AG04449 (cell line): Measurements from ENCODE around the gene EGFL6.

Experiments
- CTCF ChIA-PET: fragments of 350-600 bp; formaldehyde crosslinking; extraction: SDS; loops from one replicate; lab custom pipeline; 2021; ENCODE audit warnings: antibody characterized with exemption; lab: Yijun Ruan, JAX
- POLR2A ChIA-PET: fragments of 400-600, 350-600 bp; formaldehyde crosslinking; extraction: SDS; loops from one replicate; lab custom pipeline; 2020; ENCODE audit warnings: antibody characterized with exemption, inconsistent platforms; lab: Yijun Ruan, JAX
- DNase-seq: peaks from one replicate; pipeline ENCODE4 v3.0.0-alpha.2; 2010; ENCODE audit warnings: low read depth, low spot score
- H3K4me3 ChIP-seq: 2 replicates; pipeline ENCODE4 v1.5.1; 2011; ENCODE audit warnings: low read depth, mild to moderate bottlenecking, control low read depth, low read length
- TF ChIP-seq, protein P1 (sequence below): IDR thresholded peaks from one replicate; pipeline ENCODE4 v1.5.1; 2011; ENCODE audit warnings: mild to moderate bottlenecking, moderate library complexity, low read length, control low read depth, inconsistent platforms; ENCODE audit not compliant: insufficient read depth; ENCODE audit errors: missing control alignments

The EGFL6 gene

GRCh38 chrX:13579661-13580060 lies 10.3 kb downstream of the EGFL6 start:
- ChIA-PET CTCF (no interaction called here), POLR2A (no interaction called here)
- TF ChIP-seq, protein P1, sequence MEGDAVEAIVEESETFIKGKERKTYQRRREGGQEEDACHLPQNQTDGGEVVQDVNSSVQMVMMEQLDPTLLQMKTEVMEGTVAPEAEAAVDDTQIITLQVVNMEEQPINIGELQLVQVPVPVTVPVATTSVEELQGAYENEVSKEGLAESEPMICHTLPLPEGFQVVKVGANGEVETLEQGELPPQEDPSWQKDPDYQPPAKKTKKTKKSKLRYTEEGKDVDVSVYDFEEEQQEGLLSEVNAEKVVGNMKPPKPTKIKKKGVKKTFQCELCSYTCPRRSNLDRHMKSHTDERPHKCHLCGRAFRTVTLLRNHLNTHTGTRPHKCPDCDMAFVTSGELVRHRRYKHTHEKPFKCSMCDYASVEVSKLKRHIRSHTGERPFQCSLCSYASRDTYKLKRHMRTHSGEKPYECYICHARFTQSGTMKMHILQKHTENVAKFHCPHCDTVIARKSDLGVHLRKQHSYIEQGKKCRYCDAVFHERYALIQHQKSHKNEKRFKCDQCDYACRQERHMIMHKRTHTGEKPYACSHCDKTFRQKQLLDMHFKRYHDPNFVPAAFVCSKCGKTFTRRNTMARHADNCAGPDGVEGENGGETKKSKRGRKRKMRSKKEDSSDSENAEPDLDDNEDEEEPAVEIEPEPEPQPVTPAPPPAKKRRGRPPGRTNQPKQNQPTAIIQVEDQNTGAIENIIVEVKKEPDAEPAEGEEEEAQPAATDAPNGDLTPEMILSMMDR = no peak
- DNase-seq = no peak
- H3K4me3 ChIP-seq = no peak overlapping the region

GRCh38 chrX:13581554-13581953 lies 12.2 kb downstream of the EGFL6 start:
- POLR2A ChIA-PET = no interaction called here
- H3K4me3 ChIP-seq = no peak overlapping the region
- CTCF ChIA-PET = no interaction called here
- TF ChIP-seq, protein P1 = no peak
- no peak for DNase-seq

GRCh38 chrX:13587786-13588477 lies 18.5 kb downstream of the EGFL6 start:
- ChIA-PET CTCF (no interaction called here), POLR2A (no interaction called here)
- no peak overlapping the region for H3K4me3 ChIP-seq
- no peak for DNase-seq
- TF ChIP-seq, protein P1 = no peak

- no peak overlapping the region for H3K4me3 ChIP-seq
- DNase-seq = no peak
- TF ChIP-seq, protein P1 = no peak
- CTCF ChIA-PET = no interaction called here
- POLR2A ChIA-PET = no interaction called here
These were observed 20.8 kb downstream of the EGFL6 start for GRCh38 chrX:13590207-13590606.

GRCh38 chrX:13590914-13591313 lies 21.5 kb downstream of the EGFL6 start:
- ChIA-PET CTCF (no interaction called here), POLR2A (no interaction called here)
- H3K4me3 ChIP-seq = no peak overlapping the region
- TF ChIP-seq, protein P1 = no peak
- DNase-seq = no peak

DNA sequence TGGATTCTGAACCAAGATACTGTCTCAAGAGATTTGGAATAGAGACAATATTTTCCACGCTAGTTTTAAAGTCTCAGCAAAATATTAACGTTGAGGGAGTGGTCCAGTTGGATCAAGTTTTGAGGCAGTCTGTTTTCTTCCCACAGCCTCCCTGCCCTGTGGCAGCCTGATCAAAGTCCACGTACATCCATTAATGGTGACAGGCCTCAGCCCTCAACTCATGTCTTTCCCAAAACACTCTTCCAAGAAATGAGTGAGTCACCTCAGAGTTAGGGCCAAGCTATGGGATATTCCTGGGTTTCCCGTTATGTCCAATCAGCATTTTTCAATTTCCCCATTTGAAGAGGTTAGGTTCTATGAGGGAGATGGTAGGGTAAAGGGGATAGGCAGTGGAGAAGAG lies 28.5 kb downstream of the EGFL6 start:
- ChIA-PET CTCF (no interaction called here), POLR2A (no interaction called here)
- DNase-seq = no peak
- H3K4me3 ChIP-seq = no peak overlapping the region
- TF ChIP-seq, protein P1 = no peak
